ENCODE results near the gene BCL11B.

Gene BCL11B

DNA sequence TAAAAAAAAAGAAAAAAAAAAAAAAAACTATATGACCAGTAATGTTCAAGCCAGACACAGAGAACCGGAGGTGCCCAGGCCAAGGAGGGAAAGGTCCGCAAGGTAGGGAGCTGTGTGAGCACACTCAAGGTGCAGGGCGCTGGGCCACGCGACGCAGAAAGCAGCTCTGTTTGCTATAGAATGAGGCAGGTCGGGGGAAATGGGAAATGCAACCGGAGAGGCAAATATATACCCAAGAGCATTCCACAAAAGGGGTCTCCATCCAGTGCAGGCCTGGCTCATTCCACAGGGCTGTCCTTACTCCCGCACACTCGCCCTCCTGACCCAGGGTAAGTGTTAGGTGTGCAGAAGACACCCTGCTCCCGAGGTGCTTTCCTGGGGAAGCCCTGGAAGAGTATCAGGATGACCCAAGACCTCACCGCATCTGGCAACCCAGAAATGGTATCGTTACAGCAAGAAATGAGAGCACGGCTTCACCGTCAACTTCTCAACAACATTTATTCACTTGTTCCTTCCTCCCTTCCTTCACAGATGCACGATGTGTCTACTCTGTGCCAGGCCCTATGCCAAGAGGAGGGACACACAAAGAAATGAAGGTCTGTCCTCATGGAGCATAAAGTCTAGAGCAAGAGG, 86.4 kb downstream of the BCL11B start:
- peaks cover 21% of the 10 kb centered on the region for H3K27me3 ChIP-seq
- H3K9me3 ChIP-seq = no peaks in the 10 kb centered on the region
- H3K36me3 ChIP-seq = no peaks in the 10 kb centered on the region
- no peak overlapping the region for H3K27ac ChIP-seq
- no peaks in the 10 kb centered on the region for H3K4me1 ChIP-seq (ENCODE audit: control insufficient read depth in 1 of 2, insufficient read depth in 1 of 2, low read depth in 1 of 2, low read length in 1 of 2)
- TF ChIP-seq, protein P1, sequence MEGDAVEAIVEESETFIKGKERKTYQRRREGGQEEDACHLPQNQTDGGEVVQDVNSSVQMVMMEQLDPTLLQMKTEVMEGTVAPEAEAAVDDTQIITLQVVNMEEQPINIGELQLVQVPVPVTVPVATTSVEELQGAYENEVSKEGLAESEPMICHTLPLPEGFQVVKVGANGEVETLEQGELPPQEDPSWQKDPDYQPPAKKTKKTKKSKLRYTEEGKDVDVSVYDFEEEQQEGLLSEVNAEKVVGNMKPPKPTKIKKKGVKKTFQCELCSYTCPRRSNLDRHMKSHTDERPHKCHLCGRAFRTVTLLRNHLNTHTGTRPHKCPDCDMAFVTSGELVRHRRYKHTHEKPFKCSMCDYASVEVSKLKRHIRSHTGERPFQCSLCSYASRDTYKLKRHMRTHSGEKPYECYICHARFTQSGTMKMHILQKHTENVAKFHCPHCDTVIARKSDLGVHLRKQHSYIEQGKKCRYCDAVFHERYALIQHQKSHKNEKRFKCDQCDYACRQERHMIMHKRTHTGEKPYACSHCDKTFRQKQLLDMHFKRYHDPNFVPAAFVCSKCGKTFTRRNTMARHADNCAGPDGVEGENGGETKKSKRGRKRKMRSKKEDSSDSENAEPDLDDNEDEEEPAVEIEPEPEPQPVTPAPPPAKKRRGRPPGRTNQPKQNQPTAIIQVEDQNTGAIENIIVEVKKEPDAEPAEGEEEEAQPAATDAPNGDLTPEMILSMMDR (IDR thresholded peaks at IDR 0.05) = no peak
- no peak overlapping the region for H3K4me3 ChIP-seq (ENCODE audit: low read depth in 1 of 2, low read length in 1 of 2)

DNA sequence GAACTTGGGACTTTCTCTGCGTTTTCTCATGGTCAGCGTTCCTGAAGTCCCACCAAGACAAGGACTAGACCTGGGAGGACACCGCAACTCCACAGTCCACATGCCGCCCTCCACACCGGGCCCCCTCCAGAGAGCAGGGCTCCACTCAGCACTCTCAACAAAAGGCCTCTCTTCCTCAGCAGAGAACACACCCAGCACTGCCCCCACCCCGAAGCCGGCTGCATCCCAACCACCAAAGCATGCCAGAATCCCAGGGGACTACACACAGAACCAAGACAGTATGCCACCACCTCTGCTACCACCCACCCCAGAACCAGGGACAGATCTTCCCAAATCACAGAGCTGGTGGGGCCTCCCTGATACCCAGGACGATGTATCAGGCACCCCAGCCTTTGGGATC, 88.3 kb downstream of the BCL11B start:
- no peaks in the 10 kb centered on the region for H3K9me3 ChIP-seq
- no peak overlapping the region for H3K4me3 ChIP-seq (ENCODE audit: low read depth in 1 of 2, low read length in 1 of 2)
- H3K27me3 ChIP-seq = peaks cover 8% of the 10 kb centered on the region
- no peaks in the 10 kb centered on the region for H3K36me3 ChIP-seq
- TF ChIP-seq, protein P1 (IDR thresholded peaks at IDR 0.05) = no peak
- H3K27ac ChIP-seq = no peak overlapping the region
- peaks cover 0 to 4% of the 10 kb centered on the region in 2 experiments for H3K4me1 ChIP-seq (ENCODE audit: control insufficient read depth in 1 of 2, insufficient read depth in 1 of 2, low read depth in 1 of 2, low read length in 1 of 2)

DNA sequence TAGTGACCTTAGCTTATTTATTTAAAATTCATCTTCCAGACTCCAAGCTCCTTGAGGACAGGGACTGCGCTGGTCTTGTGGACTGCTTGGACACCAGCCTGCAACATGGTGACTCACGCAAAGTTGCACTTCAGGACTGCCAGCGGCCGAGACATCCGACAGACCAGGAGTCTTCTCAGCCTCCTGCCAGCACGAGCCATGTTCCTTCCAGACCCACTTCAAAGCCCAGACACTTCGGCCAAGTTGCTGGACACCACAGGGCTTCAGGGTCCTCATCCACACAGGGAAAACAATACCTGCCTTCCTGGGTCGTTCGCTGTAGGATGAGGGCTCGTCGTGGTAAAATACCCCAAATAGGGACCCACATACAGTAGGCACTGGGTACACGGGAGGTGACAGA, 88.7 kb downstream of the BCL11B start:
- TF ChIP-seq, protein P1 (IDR thresholded peaks at IDR 0.05) = no peak
- H3K9me3 ChIP-seq = no peaks in the 10 kb centered on the region
- no peak overlapping the region for H3K4me3 ChIP-seq (ENCODE audit: low read depth in 1 of 2, low read length in 1 of 2)
- H3K27me3 ChIP-seq = peaks cover 4% of the 10 kb centered on the region
- H3K27ac ChIP-seq = no peak overlapping the region
- no peaks in the 10 kb centered on the region for H3K36me3 ChIP-seq
- peaks cover 0 to 8% of the 10 kb centered on the region in 2 experiments for H3K4me1 ChIP-seq (ENCODE audit: control insufficient read depth in 1 of 2, insufficient read depth in 1 of 2, low read depth in 1 of 2, low read length in 1 of 2)

DNA sequence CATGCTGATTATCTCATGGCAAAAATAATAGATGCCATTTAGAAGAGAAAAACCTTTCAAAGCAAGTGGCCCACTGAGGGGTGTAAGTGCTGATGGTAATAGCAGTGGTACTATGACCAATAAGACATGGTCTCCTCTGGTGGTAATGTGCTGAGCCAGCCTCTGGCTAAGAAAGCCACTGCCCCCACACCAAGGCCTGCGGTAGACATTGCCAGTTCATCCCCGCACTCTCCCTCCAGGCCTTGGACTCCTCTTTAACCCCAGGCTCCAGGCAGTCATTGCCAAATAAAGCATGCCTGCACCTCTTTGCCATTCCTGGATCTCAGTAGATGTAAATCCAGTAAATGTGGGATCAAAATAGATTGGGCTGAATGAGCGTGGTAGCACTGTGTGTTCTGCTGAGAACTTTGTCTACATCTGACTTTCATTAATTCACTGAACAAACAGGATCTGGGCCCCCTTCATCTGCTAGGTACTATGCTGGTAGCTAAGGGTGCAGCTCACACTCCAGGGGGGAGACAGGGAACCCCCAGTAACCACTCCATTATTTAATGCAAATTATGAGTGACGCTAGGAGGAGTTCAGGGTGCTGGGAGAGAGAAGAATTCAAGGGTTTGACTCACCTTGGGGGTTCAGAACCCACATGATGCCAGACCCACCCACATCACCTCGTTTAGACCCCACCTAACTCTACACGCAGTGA, 89.3 kb downstream of the BCL11B start:
- Histone ChIP-seq H3K36me3 (no peaks in the 10 kb centered on the region), H3K27ac (no peak overlapping the region), H3K4me1 (ENCODE audit: control insufficient read depth in 1 of 2, insufficient read depth in 1 of 2, low read depth in 1 of 2, low read length in 1 of 2) (peaks cover 0 to 10% of the 10 kb centered on the region in 2 experiments), H3K4me3 (ENCODE audit: low read depth in 1 of 2, low read length in 1 of 2) (no peak overlapping the region), H3K9me3 (no peaks in the 10 kb centered on the region), H3K27me3 (peaks cover under 1% of the 10 kb centered on the region)
- TF ChIP-seq, protein P1 (IDR thresholded peaks at IDR 0.05) = no peak

DNA sequence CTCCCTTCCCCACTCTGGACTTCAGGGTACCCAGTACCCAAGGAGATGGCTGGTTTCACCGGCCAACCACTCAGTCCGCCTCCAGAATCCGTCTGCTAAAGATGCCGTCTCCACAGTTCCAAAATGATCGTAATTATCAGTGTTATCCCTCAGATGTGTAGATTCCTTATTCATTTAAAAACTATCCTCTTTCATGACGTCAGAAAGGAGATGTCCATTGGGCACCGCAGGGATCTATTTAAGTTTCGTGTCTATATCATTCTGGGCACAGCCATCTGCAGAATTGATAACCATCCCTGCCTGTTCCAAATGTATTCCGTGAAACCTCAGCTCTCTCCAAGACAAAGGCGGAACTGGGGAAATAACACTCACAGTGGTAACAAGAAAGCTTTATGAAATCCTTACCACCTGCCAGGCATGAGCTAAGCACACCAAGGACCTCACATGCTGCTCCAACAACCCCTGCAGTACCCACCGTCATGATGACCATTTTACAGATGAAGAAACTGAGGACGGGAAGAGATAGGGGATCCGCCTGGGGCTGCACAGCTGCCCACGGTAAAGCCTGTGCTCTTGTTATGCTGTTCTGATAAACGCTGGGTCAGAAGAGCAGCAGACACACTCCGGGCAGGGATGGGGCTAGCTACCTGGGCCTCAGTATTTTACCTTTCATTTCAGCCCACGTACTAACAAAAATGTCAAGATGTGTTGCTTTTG, 90.0 kb downstream of the BCL11B start:
- H3K4me1 ChIP-seq (ENCODE audit: control insufficient read depth in 1 of 2, insufficient read depth in 1 of 2, low read depth in 1 of 2, low read length in 1 of 2) = peaks cover 0 to 10% of the 10 kb centered on the region in 2 experiments
- no peaks in the 10 kb centered on the region for H3K36me3 ChIP-seq
- no peaks in the 10 kb centered on the region for H3K27me3 ChIP-seq
- no peak overlapping the region for H3K27ac ChIP-seq
- TF ChIP-seq, protein P1 (IDR thresholded peaks at IDR 0.05) = no peak
- no peaks in the 10 kb centered on the region for H3K9me3 ChIP-seq
- no peak overlapping the region for H3K4me3 ChIP-seq (ENCODE audit: low read depth in 1 of 2, low read length in 1 of 2)

Data from neutrophil (primary cell).